Esophagus mucosa (tissue), 1 donor: ENCODE measurements around the gene TSHZ3. TPM values are rescaled to one million over a fixed set of nuclear protein-coding genes. Genes with fewer than 3 reads are reported as not detected.

ENCODE experiments used
- ATAC-seq: fragments of 200-7000 bp; cut with Tn5 transposase; one replicate; pipeline ENCODE4 v1.9.1; 2020
- total RNA-seq: library from RNA; stranded (reverse); gene quantifications from one replicate; pipeline ENCODE4 v1.2.4, GENCODE V29; 2023
- donor health status: DM: yes; HTN: yes; CAD: no.

The TSHZ3 gene
- total RNA-seq, 1 donor from 2014 or later, result 1.6 TPM

DNA sequence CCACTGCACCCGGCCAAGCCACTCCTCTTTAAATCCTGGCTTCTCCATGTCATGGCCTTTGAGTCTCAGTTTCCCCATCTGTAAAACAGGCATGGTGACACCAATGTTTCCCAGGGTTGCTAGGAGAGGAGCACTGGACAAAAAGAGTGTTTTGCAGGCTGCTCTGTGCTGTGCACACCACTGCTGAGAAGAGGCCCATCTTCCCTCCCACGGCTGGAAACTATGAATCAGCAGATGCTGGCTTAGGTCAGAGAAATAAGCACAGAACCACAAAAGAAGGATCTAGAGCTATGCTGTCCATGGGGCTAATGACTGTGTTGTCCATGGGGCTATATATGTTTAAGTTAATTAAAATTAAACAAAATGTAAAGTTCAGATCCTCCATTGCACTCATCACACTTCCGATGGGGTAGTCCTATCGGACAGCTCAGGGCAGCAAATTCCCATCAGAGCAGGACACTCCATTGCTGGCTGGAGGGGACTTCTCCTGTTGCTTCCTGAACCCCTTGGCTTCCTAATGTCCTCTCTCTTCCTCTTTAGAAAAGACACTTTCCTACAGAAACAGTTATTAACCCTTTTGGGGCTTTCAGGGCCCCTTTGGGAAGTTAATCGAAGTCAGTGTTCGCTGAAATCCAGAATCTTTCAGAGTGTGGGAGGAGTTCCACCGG, 37.1 kb downstream of the TSHZ3 start:
- ATAC-seq, result no peak

DNA sequence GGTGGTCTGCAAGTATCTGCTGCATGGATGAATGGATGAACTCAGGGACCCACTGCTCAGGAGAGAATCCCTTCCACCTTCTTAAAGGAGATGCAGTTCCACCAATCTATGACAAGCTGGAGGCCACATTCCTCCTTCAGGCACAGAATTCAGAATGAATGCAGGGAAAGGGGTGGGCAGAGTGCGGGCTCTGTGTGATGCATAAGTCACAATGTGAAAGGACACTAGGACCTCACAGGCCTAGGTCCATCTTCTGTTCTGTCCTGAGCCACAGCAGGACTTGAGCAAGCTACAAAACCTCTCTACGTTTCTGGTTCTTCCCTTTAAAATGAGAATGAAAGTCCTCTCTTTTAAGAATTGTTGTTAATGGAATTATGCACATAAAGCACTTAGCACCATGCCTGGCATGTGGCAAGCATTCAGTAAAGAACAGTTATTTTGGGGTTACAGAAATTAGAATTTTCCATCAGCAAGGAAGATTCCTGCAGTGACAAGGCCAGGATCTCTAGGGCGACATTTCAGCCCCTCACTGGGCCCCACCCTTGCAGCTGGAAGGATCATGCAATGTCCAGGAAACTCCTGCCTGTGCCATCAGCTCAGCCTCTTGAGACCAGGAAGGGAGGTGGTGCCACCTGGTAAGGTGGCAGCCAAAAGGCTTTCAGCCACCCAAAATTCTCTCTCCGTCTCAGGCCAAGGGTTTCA, 38.7 kb downstream of the TSHZ3 start:
- no peak for ATAC-seq

DNA sequence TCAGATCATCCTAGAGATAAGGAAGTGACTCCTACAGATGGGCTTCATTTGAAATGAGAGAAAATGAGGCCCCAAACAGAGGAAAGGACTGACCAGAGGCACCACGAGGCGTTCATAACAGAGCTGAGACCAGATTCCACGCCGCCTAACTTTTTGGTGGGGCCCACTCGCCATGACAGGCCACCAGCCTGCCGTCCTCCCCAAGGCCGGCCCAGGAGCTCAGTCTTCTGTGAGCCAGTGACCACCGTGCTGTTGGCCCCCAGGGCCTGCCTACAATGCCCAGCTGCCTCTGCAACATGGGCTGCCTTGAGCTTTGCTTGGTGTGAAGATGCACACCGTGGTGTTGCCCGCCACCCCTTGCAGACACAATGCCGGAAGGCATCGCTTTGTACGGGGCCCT, 40.5 kb downstream of the TSHZ3 start:
- ATAC-seq, result no peak

DNA sequence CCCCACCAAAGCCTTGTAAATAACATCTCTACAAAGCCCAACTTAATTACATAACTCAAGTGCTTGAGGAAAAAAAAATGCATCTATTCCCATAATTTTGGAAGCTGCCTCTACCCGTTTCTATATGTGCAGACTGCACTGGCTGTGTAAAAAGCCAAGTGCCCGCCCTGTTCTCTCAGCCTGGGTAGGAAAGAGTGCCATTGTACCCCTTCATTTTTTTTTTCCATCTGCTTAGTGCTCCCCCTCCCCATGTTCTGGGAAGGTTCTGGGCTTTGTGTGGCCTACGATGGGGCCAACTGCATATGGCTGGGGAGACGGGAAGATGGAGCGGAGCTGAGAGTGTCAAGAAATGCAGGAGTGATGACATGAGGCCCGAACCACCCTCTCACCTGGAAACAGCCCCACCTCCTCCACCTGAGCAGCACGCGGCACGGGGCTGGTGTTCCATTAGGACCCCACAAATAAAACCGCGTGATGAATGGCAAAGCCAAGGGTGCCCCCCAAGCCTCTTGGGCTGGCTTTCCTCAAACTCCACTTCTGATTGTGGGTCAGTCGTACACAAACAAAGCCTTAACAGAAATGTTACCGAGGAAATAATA, 42.1 kb downstream of the TSHZ3 start:
- no peak for ATAC-seq

DNA sequence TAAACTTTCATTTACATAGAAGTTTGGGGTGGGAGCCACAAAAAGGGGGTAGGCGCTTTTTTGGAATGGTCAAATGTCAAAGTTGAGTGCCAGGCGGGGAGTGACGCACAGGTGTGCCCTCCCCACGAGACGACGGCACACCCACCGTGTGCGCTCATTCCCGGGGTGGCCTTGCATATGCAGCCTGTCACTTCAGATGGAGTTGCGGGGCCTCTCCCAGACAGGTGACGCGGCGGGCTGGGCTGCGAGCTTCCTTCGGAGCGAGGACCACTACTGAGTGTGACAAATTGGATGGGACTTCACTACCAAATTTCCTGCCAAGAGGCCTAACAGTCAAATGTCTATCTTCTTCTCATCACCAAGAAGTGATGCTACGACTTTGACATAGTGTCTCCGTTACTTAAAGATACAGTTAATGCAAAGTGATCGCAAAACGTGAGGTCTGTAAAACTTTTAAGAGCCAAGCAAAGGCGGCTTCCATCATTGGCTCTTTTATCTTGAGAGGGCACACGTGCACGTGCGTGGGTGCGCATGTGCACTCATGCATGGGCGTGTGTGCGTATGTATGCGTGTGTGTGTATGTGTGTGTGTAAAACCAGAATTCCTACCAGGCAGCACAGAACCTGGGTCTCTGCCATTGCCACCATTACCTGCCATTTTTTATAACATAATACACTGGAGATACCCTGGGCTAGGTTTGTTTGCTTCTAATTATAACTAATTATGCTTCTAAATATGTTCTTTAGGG, 43.1 kb downstream of the TSHZ3 start:
- ATAC-seq, result no peak

DNA sequence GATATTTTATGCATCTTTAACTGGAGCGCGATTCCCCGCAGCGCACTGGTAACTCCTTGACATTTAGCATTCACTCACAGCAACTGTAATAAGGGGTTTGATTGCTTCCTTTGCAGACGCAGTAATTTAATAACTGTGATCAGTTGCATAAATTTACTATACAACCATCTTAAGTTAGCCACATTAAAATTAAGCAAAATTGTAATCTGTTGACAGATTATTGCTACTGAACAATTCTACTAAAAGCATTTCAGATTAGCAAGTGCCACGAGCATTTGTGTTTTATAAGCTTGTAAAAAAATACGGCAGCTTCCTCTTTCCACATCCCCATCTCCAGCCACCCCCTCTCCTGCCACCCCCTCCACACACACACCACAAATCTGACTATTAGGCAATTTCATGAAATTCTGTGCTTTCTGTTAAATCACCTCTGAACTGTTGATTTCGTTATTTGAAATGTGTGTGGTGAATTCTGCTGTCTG, 44.4 kb downstream of the TSHZ3 start:
- no peak for ATAC-seq

DNA sequence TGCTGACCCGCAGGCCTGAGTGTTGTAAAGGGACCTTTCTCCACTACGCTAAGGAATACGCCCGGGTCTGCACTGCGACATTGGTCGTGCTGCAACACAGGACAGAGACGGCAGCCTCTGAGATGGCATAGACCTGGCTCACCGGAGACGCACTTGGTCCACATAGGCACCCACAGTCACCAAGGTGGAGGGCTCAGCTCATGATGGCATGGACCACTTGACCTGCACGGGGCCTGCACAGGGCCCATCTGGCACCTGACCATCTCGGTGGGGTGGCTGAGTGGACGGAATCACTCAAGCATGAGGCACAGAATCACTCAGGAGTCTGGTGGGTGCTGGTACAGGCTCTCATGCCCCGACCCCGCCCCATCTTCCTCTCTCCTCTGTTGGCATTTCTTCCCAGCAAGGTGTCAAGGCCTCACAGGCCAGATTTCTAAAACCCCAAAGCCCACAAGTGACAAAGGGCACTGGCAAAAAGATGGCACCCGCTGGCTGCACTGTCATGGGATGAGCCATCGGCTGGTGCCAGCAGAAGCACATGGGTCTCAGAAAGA, 45.9 kb downstream of the TSHZ3 start:
- no peak for ATAC-seq

DNA sequence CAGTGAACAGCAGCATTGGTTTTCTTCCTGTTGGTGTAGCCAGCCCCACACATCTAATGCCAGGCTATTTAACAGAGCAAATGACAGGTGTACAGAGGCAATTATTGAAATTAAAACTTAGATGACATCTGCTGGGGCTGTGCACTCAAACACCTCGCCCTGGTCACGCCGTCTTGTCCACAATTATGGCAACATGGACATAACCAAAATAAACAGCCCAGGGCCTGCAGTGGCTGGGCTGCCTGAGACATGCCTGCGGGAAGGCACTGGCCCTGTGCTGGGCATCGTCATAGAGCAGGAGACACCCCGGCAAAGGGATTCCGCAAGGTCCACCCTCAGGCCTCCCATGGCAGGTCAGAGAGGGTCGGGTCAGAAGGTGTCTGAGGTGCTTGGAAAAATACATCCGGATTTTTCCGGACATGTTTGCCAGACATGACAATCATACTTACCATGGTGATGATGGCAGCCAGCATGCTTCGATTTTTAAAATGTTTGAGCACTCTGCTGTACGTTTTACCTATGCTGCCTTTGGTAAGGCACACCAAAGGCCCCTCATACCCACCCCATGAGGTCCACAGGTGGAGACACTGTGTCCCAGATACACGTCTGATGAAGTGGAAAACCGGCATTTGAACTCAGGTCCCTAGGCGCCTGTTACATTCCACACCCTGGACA, 47.8 kb downstream of the TSHZ3 start:
- no peak for ATAC-seq

DNA sequence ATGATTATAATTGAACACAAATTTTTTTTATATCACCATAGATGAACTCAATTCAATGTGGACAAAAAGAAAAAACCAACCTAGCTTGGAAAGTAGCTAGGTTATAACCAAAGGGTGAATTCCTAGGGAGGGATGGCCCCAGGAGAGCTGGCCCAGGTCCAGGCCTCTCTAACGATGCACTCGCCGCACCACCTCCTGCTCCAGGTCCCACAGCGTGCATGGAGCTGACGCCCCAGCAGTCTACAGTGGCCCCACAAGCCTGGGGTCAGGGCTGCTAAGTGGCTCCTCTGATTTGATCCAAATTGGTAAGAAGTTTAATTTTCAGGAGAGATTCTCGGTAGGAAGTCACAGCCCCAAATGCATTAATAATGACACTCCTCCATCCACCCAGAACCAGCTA, 48.8 kb downstream of the TSHZ3 start:
- ATAC-seq, result no peak

DNA sequence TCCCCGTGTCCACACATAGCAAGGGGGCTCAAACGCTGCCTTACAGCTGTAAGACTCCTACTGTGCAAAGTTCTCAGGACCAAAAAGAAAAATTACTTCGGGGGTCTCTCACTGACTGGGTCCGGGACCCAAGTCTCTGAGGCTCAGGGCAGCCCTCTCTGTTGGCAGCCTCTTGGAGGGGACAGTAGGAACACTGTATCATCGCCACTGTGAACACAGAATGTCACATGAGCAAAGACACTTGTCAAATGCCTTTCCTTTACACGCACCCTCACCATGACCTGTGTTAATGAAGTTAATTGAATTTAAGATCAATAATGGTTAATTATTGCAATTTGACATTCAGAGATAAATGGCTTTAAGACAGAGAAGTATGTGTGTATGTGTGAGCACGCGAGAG, 49.6 kb downstream of the TSHZ3 start:
- no peak for ATAC-seq

DNA sequence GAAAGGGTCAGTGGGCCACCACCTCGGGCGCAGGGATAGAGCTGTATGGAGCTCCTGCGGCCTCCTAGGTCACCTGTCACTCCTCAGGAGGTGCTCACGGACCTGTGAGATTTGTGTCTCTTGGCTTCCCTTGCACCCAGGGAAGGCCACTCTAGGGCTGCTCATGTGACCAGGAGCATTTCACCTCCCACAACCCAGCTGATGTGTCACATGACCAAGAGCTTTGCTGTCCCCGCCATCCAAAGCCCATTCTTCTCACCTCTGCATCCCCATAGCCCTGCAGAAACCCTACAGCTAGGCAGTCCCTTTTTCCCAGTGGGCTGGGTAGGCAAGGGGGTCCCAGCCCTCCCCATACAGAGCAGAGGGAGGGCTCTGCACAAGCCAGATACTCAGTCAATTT, 51.2 kb downstream of the TSHZ3 start:
- ATAC-seq, result no peak

DNA sequence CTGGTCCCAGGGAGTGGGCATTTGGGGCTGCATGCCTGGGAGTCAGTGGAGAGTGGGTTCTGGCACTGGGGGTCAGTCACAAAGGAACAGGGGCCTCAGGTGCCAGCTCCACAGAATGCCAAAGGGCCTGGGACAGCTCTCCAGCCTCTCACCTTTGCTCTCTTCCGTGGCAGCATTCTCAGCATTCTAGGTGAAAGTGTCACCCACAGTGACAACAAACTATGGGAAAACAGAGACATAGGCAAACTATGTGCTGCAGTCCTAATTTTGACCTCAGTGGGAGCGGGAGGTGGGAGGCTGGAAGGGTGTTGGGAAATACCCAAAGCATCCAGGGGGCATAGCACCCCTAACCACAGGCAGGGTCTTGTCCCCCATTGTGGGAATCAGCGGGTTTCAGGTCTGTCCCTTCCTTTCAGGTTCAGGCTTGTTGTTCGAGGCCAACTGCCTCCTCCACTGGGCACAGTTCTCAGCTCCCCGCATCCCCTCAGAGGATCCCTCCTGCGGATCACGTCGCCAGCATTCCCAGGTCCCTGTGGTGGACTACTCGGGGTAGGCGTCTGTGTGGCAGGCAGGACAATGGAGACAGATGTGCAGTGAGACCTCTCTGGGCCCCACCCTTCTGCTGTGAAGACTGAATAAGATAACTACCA, 52.4 kb downstream of the TSHZ3 start:
- no peak for ATAC-seq

DNA sequence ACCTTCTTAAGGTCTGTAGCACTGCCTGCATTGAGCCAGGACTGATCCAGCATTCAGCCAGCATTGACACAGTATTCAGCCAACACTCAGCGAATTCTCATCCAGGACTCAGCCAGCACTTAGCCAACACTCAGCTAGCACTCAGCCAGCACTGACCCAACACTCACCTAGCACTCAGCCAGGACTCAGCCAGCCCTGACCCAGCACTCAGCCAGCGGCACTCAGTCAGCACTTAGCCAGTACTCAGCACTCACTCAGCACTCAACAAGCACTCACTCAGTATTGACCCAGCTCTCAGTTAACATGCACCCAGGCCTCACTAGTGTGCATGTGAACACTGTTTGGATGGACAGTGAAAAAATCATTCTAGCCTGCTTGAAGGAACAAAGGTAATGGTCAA, 55.0 kb downstream of the TSHZ3 start:
- ATAC-seq, result no peak

DNA sequence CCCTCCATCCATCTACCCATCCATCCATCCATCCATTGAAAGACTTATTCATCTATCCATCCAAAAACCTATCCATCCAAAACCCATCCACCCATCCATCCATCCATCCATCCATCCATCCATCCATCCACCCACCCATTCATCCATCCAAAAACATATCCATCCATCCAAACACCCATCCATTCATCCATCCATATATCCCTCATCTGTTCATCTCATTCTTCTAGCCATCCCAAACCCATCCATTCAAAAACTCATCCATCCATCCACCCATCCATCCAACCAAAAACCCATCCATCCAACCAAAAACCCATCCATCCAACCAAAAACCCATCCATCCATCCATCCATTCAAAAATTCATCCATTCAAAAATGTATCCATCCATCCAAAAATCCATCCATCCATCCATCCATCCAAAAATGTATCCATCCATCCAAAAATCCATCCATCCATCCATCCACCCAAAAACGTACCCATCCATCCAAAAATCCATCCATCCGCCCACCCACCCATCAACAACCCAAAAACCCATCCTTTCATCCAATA, 56.5 kb downstream of the TSHZ3 start:
- no peak for ATAC-seq

DNA sequence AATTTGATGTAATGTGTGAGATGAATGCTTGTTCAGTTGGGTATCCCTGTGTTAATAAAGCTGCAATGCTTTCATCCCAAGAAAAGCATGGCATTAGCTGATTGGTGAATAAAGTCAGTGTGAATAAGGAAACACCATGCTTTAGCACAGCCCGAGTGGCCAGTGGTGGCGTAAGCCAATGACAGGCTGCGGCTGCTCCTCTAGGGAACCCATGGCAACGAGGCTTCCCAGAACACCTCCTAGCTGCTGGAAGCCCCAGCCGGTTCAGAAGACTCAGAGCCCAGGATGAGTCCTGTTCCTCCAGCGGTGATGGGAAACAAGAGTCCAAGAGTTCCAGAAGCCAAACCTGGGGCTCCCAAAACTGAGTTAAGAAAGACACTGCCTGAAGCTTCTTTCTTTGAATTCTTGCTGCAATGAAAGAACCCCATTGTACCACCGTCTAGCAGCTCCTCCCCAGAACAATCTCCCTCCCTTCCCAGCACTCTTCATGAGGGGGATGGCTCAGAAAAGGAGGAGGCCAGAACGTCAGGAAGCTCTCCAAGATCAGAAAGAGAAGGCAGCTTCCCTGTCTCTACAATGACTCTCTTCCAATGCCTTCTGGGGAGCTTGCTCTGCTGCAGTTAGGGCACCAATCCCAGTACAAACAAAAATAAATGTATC, 58.2 kb downstream of the TSHZ3 start:
- ATAC-seq, result no peak

DNA sequence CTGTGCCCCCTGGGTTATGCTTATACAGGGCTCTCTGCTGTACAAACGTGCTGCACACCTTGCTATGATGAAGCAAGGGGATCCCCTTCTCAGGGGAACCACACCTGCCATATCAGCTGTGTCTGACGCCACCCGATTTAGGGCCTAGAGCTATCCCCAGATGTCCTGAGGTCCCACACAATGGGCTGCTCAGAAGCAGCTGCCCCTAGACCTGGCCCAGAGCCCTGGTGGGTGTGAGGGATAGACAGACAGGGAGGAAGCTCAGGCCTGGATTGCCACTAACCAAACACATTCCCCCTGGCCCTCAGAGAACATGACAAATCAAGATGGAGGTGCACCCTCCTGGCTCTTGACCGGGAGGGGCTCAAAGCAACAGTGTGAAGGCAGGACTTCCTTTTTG, 59.3 kb downstream of the TSHZ3 start:
- ATAC-seq, result no peak

DNA sequence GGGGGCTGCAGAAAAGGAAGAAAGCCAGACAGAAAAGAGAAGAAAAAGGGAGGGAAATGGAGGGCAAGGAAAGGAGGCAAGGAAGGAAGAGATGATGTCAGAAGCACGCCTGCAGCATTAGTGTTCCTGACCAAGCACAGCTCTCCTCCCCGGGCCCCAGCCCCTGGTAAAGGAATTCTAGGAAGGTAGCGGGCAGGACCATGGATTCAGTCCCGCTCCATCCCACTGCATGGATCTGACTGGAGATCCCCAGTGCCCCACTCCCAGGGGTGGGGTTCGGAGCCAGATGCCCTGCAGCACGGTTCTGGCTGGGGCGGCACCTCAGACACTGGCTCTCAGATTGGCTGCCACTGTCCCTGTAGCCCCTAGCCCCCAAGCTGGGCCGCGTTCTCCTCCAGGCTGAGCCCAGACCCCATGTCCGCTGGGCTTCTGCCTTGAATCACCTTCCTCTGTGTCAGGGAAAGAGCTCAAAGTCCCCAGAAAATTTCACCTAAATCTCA, 59.8 kb downstream of the TSHZ3 start:
- ATAC-seq, result no peak

DNA sequence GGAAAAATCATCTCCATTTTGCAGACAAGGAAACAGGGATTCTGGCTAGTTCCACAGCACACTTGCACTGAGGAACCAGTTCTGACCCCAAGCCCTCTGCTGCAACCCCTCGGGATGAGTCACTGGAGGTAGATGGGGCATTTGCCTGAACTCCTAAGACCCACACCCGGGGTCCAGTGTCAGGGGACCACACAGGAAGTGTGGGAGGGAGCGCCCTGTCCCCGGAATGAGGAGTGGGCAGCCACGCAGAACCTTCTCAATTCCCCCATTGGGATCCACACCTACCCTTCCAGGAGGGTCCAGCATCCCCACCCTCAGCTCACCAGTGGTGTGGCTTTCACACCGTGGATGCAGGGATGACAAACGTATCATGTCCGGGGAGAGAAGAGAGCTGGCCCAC, 62.7 kb downstream of the TSHZ3 start:
- ATAC-seq, result no peak

DNA sequence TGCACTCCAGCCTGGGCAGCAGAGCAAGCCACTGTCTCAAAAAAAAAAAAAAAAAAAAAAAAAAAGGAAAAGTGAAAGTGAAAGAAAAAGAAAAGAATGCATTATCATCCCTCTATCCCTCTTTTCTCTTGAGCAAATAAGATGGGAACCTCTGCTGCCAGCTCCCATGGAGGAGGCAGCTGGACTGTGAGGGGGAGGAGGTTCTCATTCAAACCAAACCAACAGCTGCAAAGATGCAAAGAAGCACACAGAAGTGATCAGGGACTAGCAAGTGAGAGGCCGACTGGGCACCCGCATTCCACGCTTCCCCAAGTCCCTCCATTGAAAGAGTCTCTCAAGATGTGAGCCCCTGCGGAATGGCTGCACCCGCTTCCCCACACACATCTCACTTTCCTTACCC, 63.5 kb downstream of the TSHZ3 start:
- no peak for ATAC-seq

DNA sequence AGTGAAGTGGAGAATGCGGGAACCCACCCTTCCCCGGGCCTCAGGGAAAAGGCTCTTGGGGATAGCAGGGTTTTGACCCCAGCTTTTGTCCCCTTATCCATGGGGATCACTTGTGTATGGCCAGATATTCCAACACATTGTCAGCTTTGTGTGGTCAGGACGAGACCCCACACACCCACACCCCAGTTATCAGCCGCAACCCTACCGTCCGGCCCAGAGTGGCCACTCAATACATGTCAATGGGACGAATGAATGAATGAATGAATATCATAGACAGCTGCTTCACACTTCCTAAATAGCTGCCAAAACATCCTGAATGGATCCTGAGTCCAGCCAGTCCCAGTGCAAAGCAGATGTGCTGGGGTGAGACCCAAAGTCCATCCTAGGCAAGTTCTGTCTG, 64.6 kb downstream of the TSHZ3 start:
- no peak for ATAC-seq

DNA sequence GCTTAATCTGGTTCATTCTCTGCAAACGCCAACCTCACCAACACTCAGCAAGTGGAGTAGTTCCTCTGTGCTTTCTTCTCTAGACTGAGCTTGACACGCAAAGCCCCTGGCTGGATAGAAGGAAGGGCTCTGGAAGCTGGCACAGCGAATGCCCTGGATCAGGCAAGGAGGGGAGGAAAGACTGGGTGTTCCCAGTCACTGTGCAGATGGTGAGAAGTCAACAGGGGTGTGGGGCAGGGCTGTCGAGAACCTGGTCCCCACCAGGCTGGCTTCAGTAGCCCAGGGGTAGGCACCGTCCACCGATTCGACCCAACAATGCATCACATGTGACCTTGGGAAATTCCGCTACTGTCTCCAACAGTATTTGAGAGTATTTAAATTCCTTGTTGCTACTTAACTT, 65.5 kb downstream of the TSHZ3 start:
- no peak for ATAC-seq
